H9 (cell line): ENCODE measurements around the gene GRK4. TPM values are rescaled to one million over a fixed set of nuclear protein-coding genes. Genes with fewer than 3 reads are reported as not detected.

Experiments
- DNase-seq: peaks from one replicate; pipeline ENCODE4 v3.0.0-alpha.2; 2017
- H2AFZ ChIP-seq: one replicate; pipeline ENCODE4 v1.6.1; 2013; ENCODE audit warnings: mild to moderate bottlenecking, low read length, control low read depth, moderate library complexity
- H2AK5ac ChIP-seq: 2 replicates; pipeline ENCODE4 v1.6.1; 2013; ENCODE audit warnings: low read length, control low read depth, mixed read lengths; ENCODE audit not compliant: insufficient read length
- H2BK120ac ChIP-seq: one replicate; pipeline ENCODE4 v1.6.1; 2013; ENCODE audit warnings: low read depth, mild to moderate bottlenecking, low read length, control low read depth, inconsistent platforms; ENCODE audit not compliant: poor library complexity, severe bottlenecking
- H2BK12ac ChIP-seq: 2 replicates; pipeline ENCODE4 v1.6.1; 2013; ENCODE audit warnings: low read length, control low read depth, mixed read lengths, low read depth; ENCODE audit not compliant: insufficient read length
- H2BK15ac ChIP-seq: 2 replicates; pipeline ENCODE4 v1.6.1; 2013; ENCODE audit warnings: low read depth, low read length, control low read depth
- H2BK20ac ChIP-seq: one replicate; pipeline ENCODE4 v1.6.1; 2013; ENCODE audit warnings: low read depth, mild to moderate bottlenecking, low read length, control low read depth, inconsistent platforms; ENCODE audit not compliant: poor library complexity, severe bottlenecking
- H2BK5ac ChIP-seq: 2 replicates; pipeline ENCODE4 v1.6.1; 2013; ENCODE audit warnings: low read length, control low read depth, mixed read lengths; ENCODE audit not compliant: insufficient read length
- H3K14ac ChIP-seq: 2 replicates; pipeline ENCODE4 v1.6.1; 2013; ENCODE audit warnings: low read length, control low read depth; ENCODE audit not compliant: insufficient read depth
- H3K18ac ChIP-seq: 2 replicates; pipeline ENCODE4 v1.6.1; 2013; ENCODE audit warnings: low read depth, mild to moderate bottlenecking, mixed read lengths, low read length, control low read depth; ENCODE audit not compliant: insufficient read length
- H3K23ac ChIP-seq: 2 replicates; pipeline ENCODE4 v1.6.1; 2013; ENCODE audit warnings: low read length, control low read depth, mixed read lengths, low read depth; ENCODE audit not compliant: insufficient read length
- H3K23me2 ChIP-seq: 2 replicates; pipeline ENCODE4 v1.6.1; 2013; ENCODE audit warnings: low read depth, mild to moderate bottlenecking, mixed read lengths, low read length, control low read depth; ENCODE audit not compliant: insufficient read length, poor library complexity, severe bottlenecking
- H3K27ac ChIP-seq: 2 replicates; pipeline ENCODE4 v1.5.1; 2013; ENCODE audit warnings: low read length, control low read depth, mixed read lengths, low read depth; ENCODE audit not compliant: insufficient read length
- H3K27me3 ChIP-seq: 2 replicates; pipeline ENCODE4 v1.6.1; 2013; ENCODE audit warnings: low read length, control low read depth, inconsistent platforms; ENCODE audit not compliant: insufficient read depth
- H3K4ac ChIP-seq: 2 replicates; pipeline ENCODE4 v1.6.1; 2013; ENCODE audit warnings: low read depth, mild to moderate bottlenecking, control low read depth, inconsistent platforms, low read length, moderate library complexity
- H3K4me1 ChIP-seq: 2 replicates; pipeline ENCODE4 v1.6.1; 2013; ENCODE audit warnings: low read length, control low read depth, inconsistent platforms; ENCODE audit not compliant: insufficient read depth
- H3K4me2 ChIP-seq: 2 replicates; pipeline ENCODE4 v1.6.1; 2013; ENCODE audit warnings: low read length, control low read depth, mixed read lengths; ENCODE audit not compliant: insufficient read length, insufficient read depth
- H3K56ac ChIP-seq: 2 replicates; pipeline ENCODE4 v1.6.1; 2013; ENCODE audit warnings: low read depth, mild to moderate bottlenecking, mixed read lengths, low read length, control low read depth; ENCODE audit not compliant: insufficient read length
- H3K79me1 ChIP-seq: 2 replicates; pipeline ENCODE4 v1.6.1; 2013; ENCODE audit warnings: low read depth, mild to moderate bottlenecking, moderate library complexity, low read length, control low read depth, inconsistent platforms; ENCODE audit not compliant: insufficient read depth, poor library complexity, severe bottlenecking
- H3K79me2 ChIP-seq: 2 replicates; pipeline ENCODE4 v1.6.1; 2013; ENCODE audit warnings: low read length, control low read depth, inconsistent platforms; ENCODE audit not compliant: insufficient read depth
- H3K9ac ChIP-seq: 2 replicates; pipeline ENCODE4 v1.6.1; 2013; ENCODE audit warnings: low read length, control low read depth, mixed read lengths; ENCODE audit not compliant: insufficient read length; ENCODE audit errors: extremely low read depth
- H3K9me3 ChIP-seq: one replicate; pipeline ENCODE4 v1.6.1; 2013; ENCODE audit warnings: low read depth, low read length, inconsistent platforms; ENCODE audit not compliant: control insufficient read depth
- H3T11ph ChIP-seq: one replicate; pipeline ENCODE4 v1.6.1; 2013; ENCODE audit warnings: mild to moderate bottlenecking, low read length, control low read depth, inconsistent platforms
- H4K20me1 ChIP-seq: one replicate; pipeline ENCODE4 v1.6.1; 2013; ENCODE audit not compliant: control insufficient read depth, insufficient read length, insufficient read depth
- H4K5ac ChIP-seq: 2 replicates; pipeline ENCODE4 v1.6.1; 2013; ENCODE audit warnings: low read depth, mild to moderate bottlenecking, mixed read lengths, low read length, control low read depth; ENCODE audit not compliant: insufficient read length
- H4K8ac ChIP-seq: replicated peaks from 2 replicates; pipeline ENCODE4 v1.6.1; 2013; ENCODE audit warnings: low read length, control low read depth, mixed read lengths, low read depth; ENCODE audit not compliant: insufficient read length
- H4K91ac ChIP-seq: 2 replicates; pipeline ENCODE4 v1.6.1; 2013; ENCODE audit warnings: low read depth, mild to moderate bottlenecking, moderate library complexity, mixed read lengths, low read length, control low read depth; ENCODE audit not compliant: insufficient read length
- H3K27ac Mint-ChIP-seq, 3 experiments: 2 replicates in 2 of 3; 3 replicates in 1 of 3; pipeline ENCODE4 v1.8.0; 2020 to 2021; ENCODE audit warnings: mixed read lengths in 3 of 3, mild to moderate bottlenecking in 1 of 3, moderate library complexity in 1 of 3
- H3K27me3 Mint-ChIP-seq: 2 replicates; pipeline ENCODE4 v1.8.0; 2021; ENCODE audit warnings: low read depth, mild to moderate bottlenecking, moderate library complexity, mixed read lengths
- H3K36me3 Mint-ChIP-seq, 3 experiments: 2 replicates in 2 of 3; 3 replicates in 1 of 3; pipeline ENCODE4 v1.8.0; 2020 to 2021; ENCODE audit warnings: low read depth in 3 of 3, mixed read lengths in 3 of 3; ENCODE audit not compliant: insufficient read depth in 1 of 3
- H3K4me1 Mint-ChIP-seq, 2 experiments: 2 replicates each; pipeline ENCODE4 v1.8.0; 2020; ENCODE audit warnings: mixed read lengths in 2 of 2
- H3K4me3 Mint-ChIP-seq, 2 experiments: 2 replicates in 1 of 2; 3 replicates in 1 of 2; pipeline ENCODE4 v1.8.0; 2020 to 2021; ENCODE audit warnings: mild to moderate bottlenecking in 2 of 2, mixed read lengths in 2 of 2, moderate library complexity in 1 of 2
- H3K9me3 Mint-ChIP-seq, 2 experiments: 2 replicates in 1 of 2; 3 replicates in 1 of 2; pipeline ENCODE4 v1.8.0; 2020; ENCODE audit warnings: mild to moderate bottlenecking in 2 of 2, mixed read lengths in 2 of 2, moderate library complexity in 1 of 2
- WGBS: extraction: QIAGEN DNeasy Blood & Tissue Kit; methylation state at CpG from one replicate; pipeline ENCODE4 v1.1.7; 2013; ENCODE audit warnings: missing lambda C conversion rate, low lambda C conversion rate, mixed read lengths; ENCODE audit not compliant: insufficient read length; ENCODE audit errors: extremely low coverage; 5-methylcytosine and 5-hydroxymethylcytosine counted together
- total RNA-seq: library from RNA; stranded (reverse); gene quantifications from 2 replicates; pipeline ENCODE4 v1.2.1, GENCODE V29; 2021
- TF ChIP-seq, protein P1 (sequence below): fragments of 200-600 bp; sonication (generic); conservative IDR thresholded peaks from 3 replicates; pipeline ENCODE4 v1.8.0; 2021; ENCODE audit warnings: antibody characterized with exemption, mild to moderate bottlenecking

GRK4 gene
- total RNA-seq, 1 experiment from 2014 or later = 4.8 TPM

DNA sequence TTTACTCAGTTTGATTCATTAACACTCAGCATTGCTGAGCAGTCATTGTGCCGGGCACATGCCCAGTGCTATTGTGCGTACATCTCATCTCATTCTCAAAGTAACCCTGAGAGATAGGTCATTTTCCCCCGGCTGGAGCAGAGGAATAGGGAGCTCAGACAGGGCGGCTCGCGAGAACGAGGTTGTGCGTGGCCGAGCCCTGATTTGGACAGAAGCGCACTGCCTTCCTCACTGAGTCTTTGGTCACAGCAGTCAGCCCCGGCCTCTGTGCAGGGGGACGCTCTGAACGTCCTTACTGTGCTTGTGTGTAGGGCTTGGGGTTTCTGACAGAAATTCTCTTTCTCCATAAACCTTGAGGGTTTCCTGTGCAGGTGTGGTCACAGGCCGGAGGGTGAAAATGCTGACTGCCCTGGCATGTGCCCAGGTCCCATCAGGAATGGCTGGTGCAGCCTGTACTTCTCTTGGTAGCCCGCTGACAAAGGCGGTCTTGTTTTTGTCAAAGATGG, 39.6 kb upstream of the GRK4 start:
- Histone ChIP-seq H3K23me2 (no peaks in the 10 kb centered on the region), H3K27ac (no peak overlapping the region), H4K5ac (no peak overlapping the region), H2BK20ac (no peak overlapping the region), H3K56ac (no peak overlapping the region), H4K20me1 (peaks cover 2% of the 10 kb centered on the region), H3K79me1 (no peaks in the 10 kb centered on the region), H4K8ac (no peak overlapping the region), H2AFZ (no peak overlapping the region), H3K4ac (no peak overlapping the region), H3K4me1 (peaks cover 6% of the 10 kb centered on the region; the same call in 1 of the 2 replicates), H3T11ph (no peak overlapping the region), H2BK12ac (no peak overlapping the region), H3K18ac (no peak overlapping the region), H3K14ac (peak overlapping the region; percentile 39; the same call in 1 of the 2 replicates), H2AK5ac (peak overlapping the region; percentile 6), H2BK5ac (no peak overlapping the region), H3K23ac (no peak overlapping the region), H3K4me2 (no peak overlapping the region), H3K79me2 (no peaks in the 10 kb centered on the region), H2BK120ac (no peak overlapping the region), H3K9me3 (no peaks in the 10 kb centered on the region), H3K27me3 (no peaks in the 10 kb centered on the region), H3K9ac (no peak overlapping the region), H2BK15ac (no peak overlapping the region), H4K91ac (no peak overlapping the region)
- Mint-ChIP-seq H3K36me3 (peaks cover 71 to 86% (median 83%) of the 10 kb centered on the region in 3 experiments), H3K9me3 (peaks cover 21 to 33% of the 10 kb centered on the region in 2 experiments), H3K4me1 (peaks cover 32 to 37% of the 10 kb centered on the region in 2 experiments), H3K4me3 (peak overlapping the region in 1 of 2 experiments; percentile 44; a peak in 2 of 5 replicates), H3K27ac (peak overlapping the region; percentile 92 to 94 (median 93)), H3K27me3 (no peaks in the 10 kb centered on the region)
- WGBS = no CpG with 5 or more reads among the region's 16 CpGs
- TF ChIP-seq, protein P1, sequence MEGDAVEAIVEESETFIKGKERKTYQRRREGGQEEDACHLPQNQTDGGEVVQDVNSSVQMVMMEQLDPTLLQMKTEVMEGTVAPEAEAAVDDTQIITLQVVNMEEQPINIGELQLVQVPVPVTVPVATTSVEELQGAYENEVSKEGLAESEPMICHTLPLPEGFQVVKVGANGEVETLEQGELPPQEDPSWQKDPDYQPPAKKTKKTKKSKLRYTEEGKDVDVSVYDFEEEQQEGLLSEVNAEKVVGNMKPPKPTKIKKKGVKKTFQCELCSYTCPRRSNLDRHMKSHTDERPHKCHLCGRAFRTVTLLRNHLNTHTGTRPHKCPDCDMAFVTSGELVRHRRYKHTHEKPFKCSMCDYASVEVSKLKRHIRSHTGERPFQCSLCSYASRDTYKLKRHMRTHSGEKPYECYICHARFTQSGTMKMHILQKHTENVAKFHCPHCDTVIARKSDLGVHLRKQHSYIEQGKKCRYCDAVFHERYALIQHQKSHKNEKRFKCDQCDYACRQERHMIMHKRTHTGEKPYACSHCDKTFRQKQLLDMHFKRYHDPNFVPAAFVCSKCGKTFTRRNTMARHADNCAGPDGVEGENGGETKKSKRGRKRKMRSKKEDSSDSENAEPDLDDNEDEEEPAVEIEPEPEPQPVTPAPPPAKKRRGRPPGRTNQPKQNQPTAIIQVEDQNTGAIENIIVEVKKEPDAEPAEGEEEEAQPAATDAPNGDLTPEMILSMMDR = no peak
- no peak for DNase-seq
